CD14-positive monocyte (primary cell): ENCODE measurements around the gene MCF2L2. TPM values are rescaled to one million over a fixed set of nuclear protein-coding genes. Genes with fewer than 3 reads are reported as not detected.

Source experiments
- DNase-seq, 3 donors: peaks; one replicate each; pipeline ENCODE4 v3.0.0-alpha.2; 2011 to 2022
- H2AFZ ChIP-seq: 2 replicates; pipeline ENCODE4 v1.6.0; 2012; ENCODE audit warnings: mild to moderate bottlenecking, low read depth, low read length, inconsistent platforms; ENCODE audit not compliant: insufficient read depth, poor library complexity, severe bottlenecking
- H3K27ac ChIP-seq, 2 donors: 1 replicate in 1 of 2; 2 replicates in 1 of 2; pipeline ENCODE4 v1.5.1; 2012 to 2013; ENCODE audit warnings: low read length in 2 of 2, control low read depth in 1 of 2, inconsistent platforms in 1 of 2, low read depth in 1 of 2, mild to moderate bottlenecking in 1 of 2
- H3K27me3 ChIP-seq, 2 donors: one replicate each; pipeline versions ENCODE4 v1.6.0 to v1.6.1; 2011 to 2013; ENCODE audit warnings: low read length in 2 of 2; ENCODE audit not compliant: control insufficient read depth in 2 of 2, insufficient read depth in 2 of 2
- H3K36me3 ChIP-seq, 2 donors: replicated peaks in 1 of 2; 1 replicate in 1 of 2; 2 replicates in 1 of 2; pipeline versions ENCODE4 v1.5.1 to v1.6.1; 2012 to 2013; ENCODE audit warnings: low read length in 2 of 2, control low read depth in 1 of 2, inconsistent platforms in 1 of 2, mild to moderate bottlenecking in 1 of 2; ENCODE audit not compliant: insufficient read depth in 2 of 2, control insufficient read depth in 1 of 2
- H3K4me1 ChIP-seq, 2 donors: 1 replicate in 1 of 2; 2 replicates in 1 of 2; pipeline versions ENCODE4 v1.5.1 to v1.6.1; 2012 to 2013; ENCODE audit warnings: low read length in 2 of 2, control low read depth in 1 of 2, inconsistent platforms in 1 of 2, mild to moderate bottlenecking in 1 of 2, moderate library complexity in 1 of 2; ENCODE audit not compliant: insufficient read depth in 2 of 2, control insufficient read depth in 1 of 2
- H3K4me2 ChIP-seq: replicated peaks from 2 replicates; pipeline ENCODE3; 2012; ENCODE audit warnings: low read length, moderate library complexity, mild to moderate bottlenecking; ENCODE audit not compliant: poor library complexity, severe bottlenecking; ENCODE audit errors: extremely low read depth
- H3K4me3 ChIP-seq, 3 experiments: fragments of 200-600 bp in 1 of 3; sonication (generic) in 1 of 3; replicated peaks in 1 of 3; 1 replicate in 2 of 3; 2 replicates in 1 of 3; pipeline ENCODE4 v1.5.1; 2011 to 2013; ENCODE audit warnings: low read length in 3 of 3, mild to moderate bottlenecking in 3 of 3, control low read depth in 2 of 3, low read depth in 2 of 3, inconsistent platforms in 1 of 3, moderate library complexity in 1 of 3
- H3K79me2 ChIP-seq: 2 replicates; pipeline ENCODE4 v1.6.0; 2012; ENCODE audit warnings: mild to moderate bottlenecking, control low read depth, inconsistent platforms, low read length, moderate library complexity; ENCODE audit not compliant: insufficient read depth
- H3K9ac ChIP-seq: 2 replicates; pipeline ENCODE4 v1.6.0; 2017; ENCODE audit warnings: low read length, mild to moderate bottlenecking; ENCODE audit not compliant: insufficient read depth, poor library complexity, severe bottlenecking
- H3K9me3 ChIP-seq, 2 donors: replicated peaks in 1 of 2; 1 replicate in 1 of 2; 2 replicates in 1 of 2; pipeline versions ENCODE4 v1.5.1 to v1.6.1; 2012 to 2013; ENCODE audit warnings: low read length in 2 of 2, control low read depth in 1 of 2; ENCODE audit not compliant: control insufficient read depth in 1 of 2, insufficient read depth in 1 of 2
- H4K20me1 ChIP-seq: 2 replicates; pipeline ENCODE4 v1.6.0; 2012; ENCODE audit warnings: mild to moderate bottlenecking, low read length, control low read depth, moderate library complexity; ENCODE audit not compliant: insufficient read depth
- H3K27ac Mint-ChIP-seq, 7 donors: one replicate each; pipeline ENCODE4 v1.8.0; 2020; ENCODE audit warnings: mild to moderate bottlenecking in 7 of 7, mixed read lengths in 7 of 7, moderate library complexity in 6 of 7, inconsistent platforms in 2 of 7
- H3K27me3 Mint-ChIP-seq, 3 donors: one replicate each; pipeline ENCODE4 v1.8.0; 2021 to 2022; ENCODE audit warnings: low read depth in 3 of 3, mild to moderate bottlenecking in 3 of 3, mixed read lengths in 3 of 3, moderate library complexity in 3 of 3, inconsistent platforms in 1 of 3
- H3K36me3 Mint-ChIP-seq, 2 donors: one replicate each; pipeline ENCODE4 v1.8.0; 2020; ENCODE audit warnings: mixed read lengths in 2 of 2, inconsistent platforms in 1 of 2, mild to moderate bottlenecking in 1 of 2
- H3K4me1 Mint-ChIP-seq: one replicate; pipeline ENCODE4 v1.8.0; 2020; ENCODE audit warnings: mild to moderate bottlenecking, mixed read lengths
- H3K4me3 Mint-ChIP-seq, 2 donors: one replicate each; pipeline ENCODE4 v1.8.0; 2020; ENCODE audit warnings: mild to moderate bottlenecking in 2 of 2, mixed read lengths in 2 of 2, moderate library complexity in 1 of 2
- H3K9me3 Mint-ChIP-seq, 7 donors: one replicate each; pipeline ENCODE4 v1.8.0; 2020 to 2022; ENCODE audit warnings: mixed read lengths in 7 of 7, mild to moderate bottlenecking in 6 of 7, moderate library complexity in 6 of 7, inconsistent platforms in 2 of 7
- CTCF ChIP-seq: fragments of 200-600 bp; IDR thresholded peaks from one replicate; pipeline ENCODE4 v1.8.0; 2022; ENCODE audit warnings: antibody characterized with exemption, mild to moderate bottlenecking
- WGBS: methylation state at CpG from one replicate; pipeline ENCODE4 v1.1.5; 2013; ENCODE audit warnings: missing lambda C conversion rate; ENCODE audit not compliant: insufficient coverage; 5-methylcytosine and 5-hydroxymethylcytosine counted together
- intact Hi-C, 2 donors: fragments of 100-400 bp; cut with micrococcal nuclease; formaldehyde crosslinking; loops; one replicate each; pipeline versions ENCODE4 v1.15.0 to v1.15.1; 2023
- polyA plus RNA-seq, 3 donors: library from polyadenylated mRNA; depleted of rRNA in 1 of 3; unstranded in 2 of 3; stranded (reverse) in 1 of 3; fragments of 300-500 nt in 2 of 3; fragments of >200 nt in 1 of 3; fragmentation: Illumina TruSeq in 2 of 3; gene quantifications; 1 replicate in 2 of 3; 2 replicates in 1 of 3; pipeline ENCODE4 v1.2.3, GENCODE V29; 2012 to 2021

Gene MCF2L2
- polyA plus RNA-seq, 3 donors: 0.01 to 0.13 TPM; not detected in 1

GRCh38 chr3:183472155-183472554 lies 43.7 kb upstream of the MCF2L2 start:
- TF ChIP-seq CTCF: no peak
- Mint-ChIP-seq H3K36me3 (no peaks in the 10 kb centered on the region), H3K4me3 (no peak overlapping the region), H3K27ac (no peak overlapping the region), H3K4me1 (peaks cover 10% of the 10 kb centered on the region), H3K27me3 (peaks cover 0 to 1% (median 0%) of the 10 kb centered on the region in 3 donors), H3K9me3 (no peaks in the 10 kb centered on the region)
- Histone ChIP-seq H3K36me3 (no peaks in the 10 kb centered on the region), H3K9me3 (no peaks in the 10 kb centered on the region), H3K4me3 (no peak overlapping the region), H3K4me1 (peaks cover 4 to 11% of the 10 kb centered on the region in 2 donors), H3K4me2 (no peak overlapping the region), H4K20me1 (no peaks in the 10 kb centered on the region), H3K27ac (no peak overlapping the region), H3K27me3 (no peaks in the 10 kb centered on the region), H3K9ac (no peak overlapping the region), H3K79me2 (no peaks in the 10 kb centered on the region), H2AFZ (no peak overlapping the region)
- DNase-seq: no peak
- intact Hi-C loops: loop anchor here (5.0 kb wide), 2 partner anchors 80 to 295 kb away; no protein-coding TSS in a partner anchor
- WGBS: 46% methylated on average over 3 of the region's 6 CpGs

DNA sequence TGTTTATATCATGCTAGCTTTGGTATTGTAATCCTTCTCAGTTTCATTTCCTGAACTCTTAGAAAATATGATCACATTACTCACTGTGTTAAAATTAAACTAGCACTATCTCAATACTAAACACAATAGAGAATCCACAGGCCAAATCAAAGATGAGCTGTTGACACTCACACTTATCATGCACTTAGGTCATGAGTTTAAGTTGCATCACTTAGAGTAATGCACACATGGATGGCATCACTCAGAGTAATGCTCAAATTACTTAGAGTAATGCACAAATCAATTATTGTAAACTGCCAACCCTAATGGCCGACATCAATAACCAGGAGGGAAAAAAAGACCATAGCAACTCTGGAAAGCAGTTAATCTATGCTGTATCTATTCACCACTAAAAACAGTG lies 40.0 kb upstream of the MCF2L2 start:
- Mint-ChIP-seq H3K27me3 (peaks cover 0 to 2% (median 1%) of the 10 kb centered on the region in 3 donors), H3K9me3 (peaks cover 0 to 2% (median 0%) of the 10 kb centered on the region in 7 donors), H3K36me3 (no peaks in the 10 kb centered on the region), H3K4me1 (peaks cover 3% of the 10 kb centered on the region), H3K4me3 (no peak overlapping the region), H3K27ac (no peak overlapping the region)
- H2AFZ ChIP-seq: no peak overlapping the region
- H3K27me3 ChIP-seq: no peaks in the 10 kb centered on the region
- no peak for TF ChIP-seq CTCF
- H3K4me2 ChIP-seq: no peak overlapping the region
- H3K4me3 ChIP-seq: no peak overlapping the region
- H3K4me1 ChIP-seq: peaks cover 4 to 11% of the 10 kb centered on the region in 2 donors
- no peaks in the 10 kb centered on the region for H3K36me3 ChIP-seq
- intact Hi-C loops: loop anchor here in 1 of 2 donors (2.0 to 10.0 kb wide), 2 partner anchors 298 to 416 kb away; partner anchors contain the start of gene PARL
- no peaks in the 10 kb centered on the region for H3K79me2 ChIP-seq
- DNase-seq: no peak
- H4K20me1 ChIP-seq: no peaks in the 10 kb centered on the region
- WGBS: 83% methylated on average over 1 of the region's 1 CpG
- H3K9ac ChIP-seq: no peak overlapping the region
- H3K27ac ChIP-seq: no peak overlapping the region
- H3K9me3 ChIP-seq: no peaks in the 10 kb centered on the region
